GM12878 (cell line): ENCODE measurements around the gene CTSE.

Experiments
- ATF3 ChIP-seq: IDR thresholded peaks from 2 replicates; pipeline ENCODE4 v1.6.1; 2011; ENCODE audit warnings: low read depth, mild to moderate bottlenecking, low read length, moderate library complexity, borderline replicate concordance; ENCODE audit errors: extremely low read depth
- BCL11A ChIP-seq: IDR thresholded peaks from 2 replicates; pipeline ENCODE4 v1.6.1; 2011; ENCODE audit warnings: low read depth, low read length
- KDM1A ChIP-seq: fragments of 200-600 bp; sonication (generic); IDR thresholded peaks from 2 replicates; pipeline ENCODE4 v1.6.1; 2016; ENCODE audit warnings: borderline replicate concordance
- MEF2B ChIP-seq: fragments of 450-650 bp; IDR thresholded peaks from 2 replicates; pipeline ENCODE4 v1.6.1; 2018; ENCODE audit warnings: mild to moderate bottlenecking, moderate library complexity; ENCODE audit not compliant: partially characterized antibody, poor library complexity, severe bottlenecking
- NFIC ChIP-seq: IDR thresholded peaks from 2 replicates; pipeline ENCODE4 v1.6.1; 2012; ENCODE audit warnings: low read depth, mild to moderate bottlenecking, inconsistent platforms, low read length, moderate library complexity
- NFYB ChIP-seq: IDR thresholded peaks from 2 replicates; pipeline ENCODE4 v1.6.1; 2011; ENCODE audit warnings: low read depth, mild to moderate bottlenecking, low read length, improper control_type of control experiment, moderate library complexity; ENCODE audit not compliant: insufficient read depth
- NR2C1 ChIP-seq: fragments of 450-650 bp; IDR thresholded peaks from 2 replicates; pipeline ENCODE4 v1.6.1; 2017; ENCODE audit warnings: antibody characterized with exemption, mild to moderate bottlenecking, moderate library complexity
- NR2C2 ChIP-seq: IDR thresholded peaks from 2 replicates; pipeline ENCODE4 v1.6.1; 2011; ENCODE audit warnings: borderline replicate concordance, low read depth; ENCODE audit not compliant: control insufficient read depth, insufficient read length
- RAD21 ChIP-seq: IDR thresholded peaks from 2 replicates; pipeline ENCODE4 v1.6.1; 2011; ENCODE audit warnings: mild to moderate bottlenecking, low read depth, low read length, moderate library complexity; ENCODE audit not compliant: insufficient read depth
- RCOR1 ChIP-seq: conservative IDR thresholded peaks from 2 replicates; pipeline ENCODE4 v1.6.1; 2012; ENCODE audit warnings: low read depth, low read length, improper control_type of control experiment
- REST ChIP-seq: IDR thresholded peaks from 2 replicates; pipeline ENCODE4 v1.6.1; 2012; ENCODE audit warnings: mild to moderate bottlenecking, low read depth, low read length
- SIN3A ChIP-seq: IDR thresholded peaks from 2 replicates; pipeline ENCODE4 v1.6.1; 2012; ENCODE audit warnings: low read depth, low read length, improper control_type of control experiment
- TCF7 ChIP-seq: IDR thresholded peaks from 2 replicates; pipeline ENCODE4 v1.6.1; 2014; ENCODE audit warnings: antibody characterized with exemption, borderline replicate concordance
- TF ChIP-seq, protein P1 (sequence below), 3 experiments: IDR thresholded peaks in 2 of 3; conservative IDR thresholded peaks in 1 of 3; 2 replicates each; pipeline ENCODE4 v1.5.1; 2011; ENCODE audit warnings: low read depth in 3 of 3, low read length in 3 of 3, mild to moderate bottlenecking in 3 of 3, control low read depth in 2 of 3, moderate library complexity in 2 of 3, inconsistent platforms in 1 of 3, mixed read lengths in 1 of 3; ENCODE audit not compliant: control insufficient read depth in 2 of 3, insufficient read depth in 1 of 3; ENCODE audit errors: extremely low read depth in 1 of 3

DNA sequence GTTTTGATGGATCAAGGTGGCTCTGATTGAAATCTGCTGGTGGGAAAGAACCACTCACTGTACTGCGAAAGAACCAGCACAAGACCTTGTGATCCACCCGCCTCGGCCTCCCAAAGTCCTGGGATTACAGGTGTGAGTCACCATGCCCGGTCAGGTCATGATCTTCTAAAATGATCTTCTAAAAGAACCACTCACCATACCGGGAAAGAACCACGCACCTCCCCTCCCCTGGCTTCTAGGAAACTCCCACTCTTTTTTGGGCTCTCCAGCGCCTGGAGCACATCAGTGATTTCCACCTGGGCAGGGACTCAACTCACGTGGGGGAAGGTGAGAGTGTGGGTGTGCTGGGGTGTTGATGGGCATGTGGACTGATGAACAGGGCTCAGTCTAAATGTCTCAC lies 12.6 kb downstream of the CTSE start:
- TF ChIP-seq BCL11A (no peak), MEF2B (no peak), NFYB (no peak), TCF7 (no peak), NR2C1 (no peak), KDM1A (no peak), SIN3A (no peak), RCOR1 (no peak), NFIC (no peak), ATF3 (no peak), NR2C2 (no peak), RAD21 (no peak), REST (no peak)
- TF ChIP-seq, protein P1, sequence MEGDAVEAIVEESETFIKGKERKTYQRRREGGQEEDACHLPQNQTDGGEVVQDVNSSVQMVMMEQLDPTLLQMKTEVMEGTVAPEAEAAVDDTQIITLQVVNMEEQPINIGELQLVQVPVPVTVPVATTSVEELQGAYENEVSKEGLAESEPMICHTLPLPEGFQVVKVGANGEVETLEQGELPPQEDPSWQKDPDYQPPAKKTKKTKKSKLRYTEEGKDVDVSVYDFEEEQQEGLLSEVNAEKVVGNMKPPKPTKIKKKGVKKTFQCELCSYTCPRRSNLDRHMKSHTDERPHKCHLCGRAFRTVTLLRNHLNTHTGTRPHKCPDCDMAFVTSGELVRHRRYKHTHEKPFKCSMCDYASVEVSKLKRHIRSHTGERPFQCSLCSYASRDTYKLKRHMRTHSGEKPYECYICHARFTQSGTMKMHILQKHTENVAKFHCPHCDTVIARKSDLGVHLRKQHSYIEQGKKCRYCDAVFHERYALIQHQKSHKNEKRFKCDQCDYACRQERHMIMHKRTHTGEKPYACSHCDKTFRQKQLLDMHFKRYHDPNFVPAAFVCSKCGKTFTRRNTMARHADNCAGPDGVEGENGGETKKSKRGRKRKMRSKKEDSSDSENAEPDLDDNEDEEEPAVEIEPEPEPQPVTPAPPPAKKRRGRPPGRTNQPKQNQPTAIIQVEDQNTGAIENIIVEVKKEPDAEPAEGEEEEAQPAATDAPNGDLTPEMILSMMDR (IDR thresholded peaks at IDR 0.05 in 2 of 3, conservative IDR thresholded peaks at IDR 0.05 in 1 of 3; ENCODE audit: control insufficient read depth in 2 of 3, extremely low read depth in 1 of 3, insufficient read depth in 1 of 3, low read depth in 3 of 3, low read length in 3 of 3): no peak
